H1 (cell line): ENCODE measurements around the gene MLN. TPM values are rescaled to one million over a fixed set of nuclear protein-coding genes. Genes with fewer than 3 reads are reported as not detected.

ENCODE experiments used
- GABPA ChIP-seq: IDR thresholded peaks from 2 replicates; pipeline ENCODE4 v1.6.1; 2011; ENCODE audit warnings: mild to moderate bottlenecking, low read length, moderate library complexity, borderline replicate concordance; ENCODE audit not compliant: insufficient read depth
- RNF2 ChIP-seq: fragments of 200-900, 300-1000 bp; sonication (generic); IDR thresholded peaks from 2 replicates; pipeline ENCODE4 v1.7.1; 2016; ENCODE audit warnings: borderline replicate concordance, low read depth, mild to moderate bottlenecking, antibody characterized with exemption, low read length; ENCODE audit not compliant: poor library complexity, severe bottlenecking; ENCODE audit errors: missing control alignments
- SIX5 ChIP-seq: IDR thresholded peaks from 2 replicates; pipeline ENCODE4 v1.6.1; 2011; ENCODE audit warnings: mild to moderate bottlenecking, low read depth, low read length
- polyA plus RNA-seq, 7 experiments: library from polyadenylated mRNA; depleted of rRNA in 3 of 7; stranded (reverse) in 5 of 7; unstranded in 2 of 7; fragments of >200 nt in 5 of 7; fragments of 200-250 nt in 2 of 7; gene quantifications; 1 replicate in 5 of 7; 2 replicates in 1 of 7; 4 replicates in 1 of 7; pipeline versions ENCODE4 v1.2.1 to v1.2.3, GENCODE V29; 2011 to 2013; ENCODE audit warnings: missing spikeins in 2 of 7, mixed read lengths in 2 of 7
- total RNA-seq: library from RNA; stranded (reverse); fragmentation: NEBNext Ultra II Directional; extraction: Animal tissue kit (Norgen Biotek cat#: 25700); gene quantifications from 2 replicates; pipeline ENCODE4 v1.2.1, GENCODE V29; 2021

MLN gene
- total and polyA plus RNA-seq, 2 of the 8 experiments (the other 6 are each of a cell fraction or from before 2014, with no cell fraction given) = not detected

DNA sequence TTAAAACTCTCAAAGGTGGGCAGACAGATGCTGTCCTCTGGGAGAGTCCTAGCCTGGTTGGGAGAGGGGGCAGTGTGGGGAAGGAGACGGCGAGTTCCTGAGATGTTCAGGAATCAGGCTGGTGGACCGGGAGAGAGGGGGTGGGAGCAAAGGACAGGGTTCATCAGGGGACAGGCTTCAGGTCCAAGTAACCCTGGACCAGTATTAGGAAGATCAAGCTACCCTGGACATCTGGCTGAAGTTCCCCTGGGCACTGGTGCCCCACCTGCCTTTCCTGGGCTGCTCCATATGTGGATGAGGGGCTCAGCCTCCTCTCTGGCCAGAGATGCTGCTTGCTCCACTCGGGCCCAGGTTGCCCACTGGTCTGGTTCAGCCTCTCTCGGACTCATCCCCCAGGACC lies 56.0 kb downstream of the MLN start (continued):
- TF ChIP-seq RNF2 (no peak), GABPA (no peak), SIX5 (no peak)
